Endothelial cell of umbilical vein (primary cell): Measurements from ENCODE around the gene C8A. TPM values are rescaled to one million over a fixed set of nuclear protein-coding genes. Genes with fewer than 3 reads are reported as not detected.

Source experiments
- BruUV-seq: library from RNA; stranded (reverse); fragments of 400-500 nt; replicated peaks from 2 replicates; lab custom pipeline; 2021; lab: Mats Ljungman, UMichigan
- CTCF ChIA-PET: fragments of 300-600, 350-600 bp; sonication (Branson Sonifier 250); formaldehyde crosslinking; loops from one replicate; lab custom pipeline; 2021; ENCODE audit warnings: antibody characterized with exemption, inconsistent platforms; lab: Charles Lee
- POLR2A ChIA-PET: fragments of 300-600, 350-600 bp; sonication (Branson Sonifier 250); formaldehyde crosslinking; loops from one replicate; lab custom pipeline; 2021; ENCODE audit warnings: antibody characterized with exemption, inconsistent platforms; lab: Charles Lee
- DNase-seq: peaks from one replicate; pipeline ENCODE4 v3.0.0-alpha.2; 2011; ENCODE audit warnings: low read depth, low spot score
- FAIRE-seq: peaks from 2 replicates; lab custom pipeline; 2011; peaks lifted over from hg19 to GRCh38; lab: Jason Lieb, UNC
- H2AFZ ChIP-seq: 2 replicates; pipeline ENCODE4 v1.6.0; 2012; ENCODE audit warnings: low read depth, low read length, control low read depth, inconsistent platforms
- H3K27ac ChIP-seq: 2 replicates; pipeline ENCODE4 v1.5.1; 2011; ENCODE audit warnings: low read depth, mild to moderate bottlenecking, control low read depth, low read length, moderate library complexity; ENCODE audit not compliant: insufficient read depth
- H3K27me3 ChIP-seq, 2 experiments: 2 replicates each; pipeline versions ENCODE4 v1.6.0 to v1.6.1; 2011; ENCODE audit warnings: low read length in 2 of 2, mixed read lengths in 1 of 2; ENCODE audit not compliant: control insufficient read depth in 2 of 2, insufficient read depth in 2 of 2
- H3K36me3 ChIP-seq, 2 experiments: 2 replicates in 1 of 2; 3 replicates in 1 of 2; pipeline ENCODE4 v1.5.1; 2011; ENCODE audit warnings: low read length in 2 of 2, mild to moderate bottlenecking in 1 of 2, moderate library complexity in 1 of 2; ENCODE audit not compliant: control insufficient read depth in 2 of 2, insufficient read depth in 2 of 2; ENCODE audit errors: extremely low read depth in 1 of 2
- H3K4me1 ChIP-seq: 3 replicates; pipeline ENCODE4 v1.5.1; 2011; ENCODE audit warnings: mild to moderate bottlenecking, low read length; ENCODE audit not compliant: control insufficient read depth, insufficient read depth; ENCODE audit errors: extremely low read depth
- H3K4me2 ChIP-seq: 2 replicates; pipeline ENCODE4 v1.6.1; 2011; ENCODE audit warnings: low read length, control low read depth, mixed read lengths; ENCODE audit not compliant: insufficient read depth
- H3K4me3 ChIP-seq, 3 experiments: fragments of 200-600 bp in 1 of 3; sonication (generic), shearing (Covaris generic) in 1 of 3; replicated peaks in 1 of 3; 2 replicates each; pipeline ENCODE4 v1.5.1; 2011 to 2016; ENCODE audit warnings: control low read depth in 3 of 3, low read length in 3 of 3, mild to moderate bottlenecking in 2 of 3, inconsistent platforms in 1 of 3, low read depth in 1 of 3, moderate library complexity in 1 of 3; ENCODE audit not compliant: insufficient read depth in 1 of 3
- H3K79me2 ChIP-seq: 2 replicates; pipeline ENCODE4 v1.6.0; 2012; ENCODE audit warnings: low read length, inconsistent platforms; ENCODE audit not compliant: control insufficient read depth, insufficient read depth
- H3K9ac ChIP-seq: replicated peaks from 2 replicates; pipeline ENCODE3; 2011; ENCODE audit warnings: low read length, control low read depth; ENCODE audit not compliant: insufficient read depth; ENCODE audit errors: extremely low read depth
- H3K9me1 ChIP-seq: replicated peaks from 3 replicates; pipeline ENCODE4 v1.6.0; 2011; ENCODE audit warnings: mild to moderate bottlenecking, low read length; ENCODE audit not compliant: control insufficient read depth, insufficient read depth; ENCODE audit errors: extremely low read depth
- H3K9me3 ChIP-seq: replicated peaks from 2 replicates; pipeline ENCODE4 v1.5.1; 2012; ENCODE audit warnings: low read length, inconsistent platforms; ENCODE audit not compliant: control insufficient read depth, insufficient read depth
- H4K20me1 ChIP-seq: replicated peaks from 2 replicates; pipeline ENCODE3; 2011; ENCODE audit warnings: mild to moderate bottlenecking, low read length; ENCODE audit not compliant: control insufficient read depth, insufficient read depth; ENCODE audit errors: extremely low read depth
- CTCF ChIP-seq, 2 donors: IDR thresholded peaks; 1 replicate in 1 of 2; 2 replicates in 1 of 2; pipeline ENCODE4 v1.5.1; 2011; ENCODE audit warnings: low read length in 2 of 2, mild to moderate bottlenecking in 2 of 2, moderate library complexity in 2 of 2, control low read depth in 1 of 2, inconsistent platforms in 1 of 2, low read depth in 1 of 2; ENCODE audit not compliant: insufficient read depth in 1 of 2; ENCODE audit errors: extremely low read depth in 1 of 2
- EZH2 ChIP-seq: IDR thresholded peaks from 2 replicates; pipeline ENCODE4 v1.6.1; 2012; ENCODE audit warnings: borderline replicate concordance, low read depth, mild to moderate bottlenecking, moderate library complexity, low read length, inconsistent platforms; ENCODE audit not compliant: severe bottlenecking
- FOS ChIP-seq: IDR thresholded peaks from 2 replicates; pipeline ENCODE4 v1.6.1; 2011; ENCODE audit warnings: mild to moderate bottlenecking, low read length, moderate library complexity, borderline replicate concordance; ENCODE audit not compliant: insufficient read depth
- GATA2 ChIP-seq: IDR thresholded peaks from 2 replicates; pipeline ENCODE4 v1.7.0; 2011; ENCODE audit warnings: low read depth, mild to moderate bottlenecking, moderate library complexity, mixed read lengths, low read length; ENCODE audit not compliant: insufficient read length, insufficient read depth
- JUN ChIP-seq: IDR thresholded peaks from 2 replicates; pipeline ENCODE4 v1.6.1; 2011; ENCODE audit warnings: borderline replicate concordance, low read depth; ENCODE audit not compliant: insufficient read length, insufficient read depth
- MAX ChIP-seq: IDR thresholded peaks from 2 replicates; pipeline ENCODE4 v1.6.1; 2011; ENCODE audit not compliant: insufficient read depth, insufficient read length
- MYC ChIP-seq: IDR thresholded peaks from one replicate; pipeline ENCODE4 v1.6.1; 2011; ENCODE audit warnings: mild to moderate bottlenecking, low read depth, low read length
- POLR2A ChIP-seq: IDR thresholded peaks from 2 replicates; pipeline ENCODE4 v1.6.1; 2012; ENCODE audit warnings: low read depth, mild to moderate bottlenecking, control low read depth, low read length
- POLR2AphosphoS5 ChIP-seq: IDR thresholded peaks from 2 replicates; pipeline ENCODE4 v1.6.1; 2012; ENCODE audit warnings: low read depth, mild to moderate bottlenecking, control low read depth, low read length, moderate library complexity; ENCODE audit not compliant: insufficient read depth
- dilution Hi-C: fragments of 300-500 bp; cut with MboI; formaldehyde crosslinking; loops from one replicate; pipeline ENCODE4 v1.15.0; 2019; ENCODE audit warnings: low sequenced_read_pairs; ENCODE audit not compliant: extremely low pct_ligation_motif_present
- intact Hi-C: fragments of 100-400 bp; cut with micrococcal nuclease; formaldehyde crosslinking; loops from one replicate; pipeline ENCODE4 v1.10.0; 2022
- polyA plus RNA-seq, 4 experiments: library from polyadenylated mRNA; depleted of rRNA in 3 of 4; stranded (reverse) in 3 of 4; unstranded in 1 of 4; fragments of >200 nt; gene quantifications; 2 replicates each; pipeline versions ENCODE4 v1.2.1 to v1.2.3, GENCODE V29; 2011 to 2012; ENCODE audit warnings: missing spikeins in 1 of 4
- total RNA-seq: library from RNA; stranded (reverse); gene quantifications from 2 replicates; pipeline ENCODE4 v1.2.3, GENCODE V29; 2021

C8A gene
- total and polyA plus RNA-seq, 2 donors (not counting 3 experiments of a cell fraction or from before 2014, with no cell fraction given) = not detected

DNA sequence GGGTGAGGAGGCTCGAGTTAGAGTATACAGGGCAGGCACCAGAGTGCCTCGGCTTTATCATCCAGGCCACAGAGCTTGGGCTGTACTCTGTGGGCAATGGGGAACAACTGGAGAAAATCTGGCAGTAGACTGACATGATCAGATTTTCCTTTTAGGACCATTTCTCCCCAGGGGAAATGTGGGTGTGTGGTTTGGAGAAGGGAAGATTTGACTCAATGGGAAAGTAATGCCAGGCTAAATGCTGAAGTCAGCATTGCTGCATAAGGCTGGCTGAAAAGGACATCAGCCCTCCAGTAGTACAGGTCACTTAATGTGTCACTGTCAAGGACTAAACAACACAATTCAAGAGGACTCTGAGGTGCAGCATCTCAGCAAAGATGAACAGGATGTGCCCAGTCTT, 40.4 kb upstream of the C8A start:
- POLR2A ChIA-PET = no interaction called here
- Histone ChIP-seq H3K4me1 (no peaks in the 10 kb centered on the region), H3K4me3 (no peak overlapping the region), H3K27me3 (no peaks in the 10 kb centered on the region), H3K9ac (no peak overlapping the region), H3K4me2 (no peak overlapping the region), H4K20me1 (no peaks in the 10 kb centered on the region), H3K9me1 (no peaks in the 10 kb centered on the region), H3K9me3 (no peaks in the 10 kb centered on the region), H3K79me2 (no peaks in the 10 kb centered on the region), H3K36me3 (no peaks in the 10 kb centered on the region), H3K27ac (no peak overlapping the region), H2AFZ (no peak overlapping the region)
- dilution Hi-C loops (no loop called here), intact Hi-C loops (no loop called here)
- no TSS peak for BruUV-seq
- TF ChIP-seq JUN = no peak
- no peak for TF ChIP-seq POLR2AphosphoS5
- TF ChIP-seq FOS = no peak
- TF ChIP-seq EZH2 = no peak
- DNase-seq = no peak
- FAIRE-seq = no peak
- CTCF ChIA-PET = interaction anchor here (1.8 kb wide), 1 partner anchor 11 kb away, joined by 4 read pairs; no protein-coding TSS in a partner anchor

GRCh38 chr1:56816264-56816663, 38.3 kb upstream of the C8A start:
- BruUV-seq = no TSS peak
- Histone ChIP-seq H3K9me3 (no peaks in the 10 kb centered on the region), H3K9me1 (no peaks in the 10 kb centered on the region), H3K4me3 (no peak overlapping the region), H3K4me2 (no peak overlapping the region), H3K4me1 (no peaks in the 10 kb centered on the region), H3K9ac (no peak overlapping the region), H3K27me3 (no peaks in the 10 kb centered on the region), H3K27ac (no peak overlapping the region), H4K20me1 (no peaks in the 10 kb centered on the region), H3K36me3 (no peaks in the 10 kb centered on the region), H3K79me2 (no peaks in the 10 kb centered on the region), H2AFZ (no peak overlapping the region)
- intact Hi-C loops (no loop called here), dilution Hi-C loops (no loop called here)
- DNase-seq = no peak
- TF ChIP-seq MYC = no peak
- no peak for TF ChIP-seq GATA2
- TF ChIP-seq MAX = no peak
- no peak for TF ChIP-seq FOS
- TF ChIP-seq EZH2 = no peak
- TF ChIP-seq POLR2A = no peak
- no peak for TF ChIP-seq POLR2AphosphoS5
- TF ChIP-seq JUN = no peak
- no peak for TF ChIP-seq CTCF (IDR thresholded peaks at IDR 0.05; ENCODE audit: extremely low read depth in 1 of 2, insufficient read depth in 1 of 2, low read depth in 1 of 2, low read length in 2 of 2)
- POLR2A ChIA-PET = no interaction called here
- CTCF ChIA-PET = interaction anchor here (1.1 kb wide), 1 partner anchor 16 kb away, joined by 5 read pairs; no protein-coding TSS in a partner anchor
- FAIRE-seq = no peak
